ENCODE data around the gene TBC1D24. TPM values are rescaled to one million over a fixed set of nuclear protein-coding genes. Genes with fewer than 3 reads are reported as not detected.
A peak's percentile ranks its signal among the peaks of the same experiment; 100 is the strongest.

TBC1D24 gene
- total RNA-seq (10 to 100 TPM in 4 of 5 donors, 1 to 10 TPM in 1; 5.0 to 35.6 (median 18.7) TPM), polyA plus RNA-seq (1 to 10 TPM; 3.2 to 4.2 (median 3.4) TPM)
- long read RNA-seq, donor 1, result 0 reads
- long read RNA-seq, donor 2, full-length matches to known transcripts, result 4 of 4 reads
- long read RNA-seq, donor 2, partial matches to known transcripts, result 0 of 4 reads
- long read RNA-seq, donor 2, other reads (novel, unspliced or antisense), result 0 of 4 reads
- long read RNA-seq, donor 3, partial matches to known transcripts, result 0 of 1 reads
- long read RNA-seq, donor 3, other reads (novel, unspliced or antisense), result 0 of 1 reads
- long read RNA-seq, donor 4, result 0 reads
- long read RNA-seq, donor 5, full-length matches to known transcripts, result 2 of 2 reads
- long read RNA-seq, donor 5, partial matches to known transcripts, result 0 of 2 reads
- long read RNA-seq, donor 5, other reads (novel, unspliced or antisense), result 0 of 2 reads
- long read RNA-seq, donor 6, full-length matches to known transcripts, result 3 of 3 reads
- long read RNA-seq, donor 6, partial matches to known transcripts, result 0 of 3 reads
- long read RNA-seq, donor 6, other reads (novel, unspliced or antisense), result 0 of 3 reads
- long read RNA-seq, donor 7, partial matches to known transcripts, result 0 of 1 reads
- long read RNA-seq, donor 7, other reads (novel, unspliced or antisense), result 0 of 1 reads
- long read RNA-seq, donor 8, full-length matches to known transcripts, result 3 of 3 reads
- long read RNA-seq, donor 8, partial matches to known transcripts, result 0 of 3 reads
- long read RNA-seq, donor 8, other reads (novel, unspliced or antisense), result 0 of 3 reads
- long read RNA-seq, donor 9, result 0 reads
- long read RNA-seq, donor 10, result 0 reads

- 0 to 2% (median 0%) methylated on average over 1 to 76 of the region's 77 CpGs for WGBS, 5 donors
- Histone ChIP-seq H3K27ac (peak within 1 kb of the TSS; percentile 85 to 93 (median 89)), H3K27me3 (peaks cover 19 to 39% (median 37%) of the 10 kb centered on the region in 3 donors), H3K36me3 (peaks cover 0 to 5% (median 2%) of the 10 kb centered on the region in 4 donors), H3K4me1 (peaks cover 48 to 67% (median 61%) of the 10 kb centered on the region in 4 donors), H3K4me3 (peak within 1 kb of the TSS; percentile 60 to 90 (median 80)), H3K9me3 (no peaks in the 10 kb centered on the region)
- TF ChIP-seq POLR2A (IDR thresholded peaks at IDR 0.05) (no peak), POLR2AphosphoS5 (IDR thresholded peaks at IDR 0.05) (peak; percentile 56 to 87 (median 72))
- intact Hi-C loops (cut with DNase I; ENCODE audit: low total_unique reads), result no loop called here
- peak; percentile 90 to 97 for DNase-seq
Measured at GRCh38 chr16:2474877-2475412, at the start of gene TBC1D24. Gene TBC1D24 (plus strand): TSS chr16:2475127. CDS start chr16:2496149, 21,022 bp downstream.

GRCh38 chr16:2425825-2426430 is 49.0 kb upstream of the TBC1D24 start:
- Histone ChIP-seq H3K27me3 (no peaks in the 10 kb centered on the region), H3K4me1 (peaks cover 12 to 31% (median 23%) of the 10 kb centered on the region in 4 donors), H3K36me3 (no peaks in the 10 kb centered on the region), H3K9me3 (no peaks in the 10 kb centered on the region), H3K4me3 (no peak overlapping the region), H3K27ac (no peak overlapping the region)
- DNase-seq, result no peak
- no peak for TF ChIP-seq EP300 (IDR thresholded peaks at IDR 0.05)
- TF ChIP-seq CTCF (IDR thresholded peaks at IDR 0.05), result no peak
- no peak for TF ChIP-seq POLR2A (IDR thresholded peaks at IDR 0.05)
- TF ChIP-seq POLR2AphosphoS5 (IDR thresholded peaks at IDR 0.05), result no peak
- WGBS, 5 donors, result 85 to 96% (median 94%) methylated on average over 12 to 13 of the region's 13 CpGs
- intact Hi-C loops (cut with DNase I; ENCODE audit: low total_unique reads), result no loop called here

GRCh38 chr16:2426941-2427361 is 48.0 kb upstream of the TBC1D24 start:
- intact Hi-C loops (cut with DNase I; ENCODE audit: low total_unique reads), result no loop called here
- no peak overlapping the region for H3K4me3 ChIP-seq
- H3K36me3 ChIP-seq, result peaks cover 0 to 2% (median 0%) of the 10 kb centered on the region in 4 donors
- TF ChIP-seq POLR2A (IDR thresholded peaks at IDR 0.05) (no peak), EP300 (IDR thresholded peaks at IDR 0.05) (no peak), CTCF (IDR thresholded peaks at IDR 0.05) (no peak), POLR2AphosphoS5 (IDR thresholded peaks at IDR 0.05) (no peak)
- peaks cover 12 to 35% (median 23%) of the 10 kb centered on the region in 4 donors for H3K4me1 ChIP-seq
- 89 to 100% (median 92%) methylated on average over 2 to 6 of the region's 6 CpGs for WGBS, 5 donors
- H3K27ac ChIP-seq, result no peak overlapping the region
- no peaks in the 10 kb centered on the region for H3K27me3 ChIP-seq
- DNase-seq, result no peak
- no peaks in the 10 kb centered on the region for H3K9me3 ChIP-seq

GRCh38 chr16:2427526-2427925 is 47.4 kb upstream of the TBC1D24 start:
- TF ChIP-seq POLR2A (IDR thresholded peaks at IDR 0.05), result no peak
- no peak for TF ChIP-seq POLR2AphosphoS5 (IDR thresholded peaks at IDR 0.05)
- TF ChIP-seq CTCF (IDR thresholded peaks at IDR 0.05), result no peak
- TF ChIP-seq EP300 (IDR thresholded peaks at IDR 0.05), result no peak
- 72 to 85% (median 80%) methylated on average over 4 of the region's 4 CpGs for WGBS, 5 donors
- intact Hi-C loops (cut with DNase I; ENCODE audit: low total_unique reads), result no loop called here
- H3K4me3 ChIP-seq, result no peak overlapping the region
- no peak for DNase-seq
- H3K4me1 ChIP-seq, result peaks cover 12 to 35% (median 23%) of the 10 kb centered on the region in 4 donors
- no peaks in the 10 kb centered on the region for H3K27me3 ChIP-seq
- H3K36me3 ChIP-seq, result peaks cover 0 to 7% (median 4%) of the 10 kb centered on the region in 4 donors
- H3K9me3 ChIP-seq, result no peaks in the 10 kb centered on the region
- no peak overlapping the region for H3K27ac ChIP-seq

Measured in stomach (tissue), 19 donors.